Stimulated activated CD4-positive, alpha-beta T cell treated with anti-CD3 and anti-CD28 coated beads, TNF-alpha, amount 100 ng/mL, for 1 hour (primary cell): Measurements from ENCODE around the gene ARHGAP15.
"Not testable (repeated sequence)": the region's sequence is repeated elsewhere in the genome, so short reads cannot be mapped to it uniquely, and the experiment has no call there.

Source experiments
- DNase-seq, 3 donors: peaks; one replicate each; pipeline ENCODE4 v3.0.0-alpha.2; 2020; ENCODE audit warnings: low read depth in 3 of 3, low spot score in 1 of 3

Gene ARHGAP15

GRCh38 chr2:143128681-143129580 lies at the start of gene ARHGAP15:
Gene ARHGAP15 (plus strand): TSS chr2:143129419.
- peak; percentile 30 to 45 (median 35) for DNase-seq

GRCh38 chr2:143081616-143082015 lies 47.6 kb upstream of the ARHGAP15 start:
- no peak for DNase-seq

GRCh38 chr2:143083636-143084035 lies 45.6 kb upstream of the ARHGAP15 start:
- no peak for DNase-seq

GRCh38 chr2:143084462-143084861 lies 44.8 kb upstream of the ARHGAP15 start:
- DNase-seq, result no peak

- no peak for DNase-seq
Observed at GRCh38 chr2:143085125-143085784, 44.0 kb upstream of the ARHGAP15 start.

GRCh38 chr2:143087033-143087432 lies 42.2 kb upstream of the ARHGAP15 start:
- no peak for DNase-seq

GRCh38 chr2:143088388-143088787 lies 40.8 kb upstream of the ARHGAP15 start:
- DNase-seq, result no peak

- DNase-seq, result not testable (repeated sequence)
Observed at GRCh38 chr2:143089520-143089919, 39.7 kb upstream of the ARHGAP15 start.

- DNase-seq, result peak in 2 of 3 donors; percentile 9 to 39
Observed at GRCh38 chr2:143110758-143111428, 18.3 kb upstream of the ARHGAP15 start.

GRCh38 chr2:143117225-143117624 lies 12.0 kb upstream of the ARHGAP15 start:
- no peak for DNase-seq

- DNase-seq, result no peak
Observed at GRCh38 chr2:143121079-143121478, 8.1 kb upstream of the ARHGAP15 start.

GRCh38 chr2:143121957-143122356 lies 7.3 kb upstream of the ARHGAP15 start:
- no peak for DNase-seq

- DNase-seq, result no peak
Observed at GRCh38 chr2:143123911-143124310, 5.3 kb upstream of the ARHGAP15 start.

- DNase-seq, result no peak
Observed at GRCh38 chr2:143124445-143124844, 4.8 kb upstream of the ARHGAP15 start.

- no peak for DNase-seq
Observed at GRCh38 chr2:143125717-143126116, 3.5 kb upstream of the ARHGAP15 start.

GRCh38 chr2:143132355-143132754 lies 3.1 kb downstream of the ARHGAP15 start:
- no peak for DNase-seq

- no peak for DNase-seq
Observed at GRCh38 chr2:143133783-143134182, 4.6 kb downstream of the ARHGAP15 start.

GRCh38 chr2:143138292-143138691 lies 9.1 kb downstream of the ARHGAP15 start:
- DNase-seq, result no peak

GRCh38 chr2:143139835-143140393 lies 10.7 kb downstream of the ARHGAP15 start:
- no peak for DNase-seq

- DNase-seq, result no peak
Observed at GRCh38 chr2:143140864-143141661, 11.8 kb downstream of the ARHGAP15 start.

GRCh38 chr2:143142598-143142997 lies 13.4 kb downstream of the ARHGAP15 start:
- no peak for DNase-seq
